Pulmonary artery endothelial cell (primary cell): ENCODE measurements around the gene NGFR. TPM values are rescaled to one million over a fixed set of nuclear protein-coding genes. Genes with fewer than 3 reads are reported as not detected.

Source experiments
- DNase-seq: peaks from one replicate; pipeline ENCODE4 v3.0.0-alpha.2; 2011; ENCODE audit warnings: low read depth, low spot score
- total RNA-seq: library from RNA; depleted of rRNA; stranded (reverse); fragments of >200 nt; gene quantifications from 2 replicates; pipeline ENCODE4 v1.2.3, GENCODE V29; 2014

Gene NGFR
- total RNA-seq, 1 donor from 2014 or later: 0.07 TPM

DNA sequence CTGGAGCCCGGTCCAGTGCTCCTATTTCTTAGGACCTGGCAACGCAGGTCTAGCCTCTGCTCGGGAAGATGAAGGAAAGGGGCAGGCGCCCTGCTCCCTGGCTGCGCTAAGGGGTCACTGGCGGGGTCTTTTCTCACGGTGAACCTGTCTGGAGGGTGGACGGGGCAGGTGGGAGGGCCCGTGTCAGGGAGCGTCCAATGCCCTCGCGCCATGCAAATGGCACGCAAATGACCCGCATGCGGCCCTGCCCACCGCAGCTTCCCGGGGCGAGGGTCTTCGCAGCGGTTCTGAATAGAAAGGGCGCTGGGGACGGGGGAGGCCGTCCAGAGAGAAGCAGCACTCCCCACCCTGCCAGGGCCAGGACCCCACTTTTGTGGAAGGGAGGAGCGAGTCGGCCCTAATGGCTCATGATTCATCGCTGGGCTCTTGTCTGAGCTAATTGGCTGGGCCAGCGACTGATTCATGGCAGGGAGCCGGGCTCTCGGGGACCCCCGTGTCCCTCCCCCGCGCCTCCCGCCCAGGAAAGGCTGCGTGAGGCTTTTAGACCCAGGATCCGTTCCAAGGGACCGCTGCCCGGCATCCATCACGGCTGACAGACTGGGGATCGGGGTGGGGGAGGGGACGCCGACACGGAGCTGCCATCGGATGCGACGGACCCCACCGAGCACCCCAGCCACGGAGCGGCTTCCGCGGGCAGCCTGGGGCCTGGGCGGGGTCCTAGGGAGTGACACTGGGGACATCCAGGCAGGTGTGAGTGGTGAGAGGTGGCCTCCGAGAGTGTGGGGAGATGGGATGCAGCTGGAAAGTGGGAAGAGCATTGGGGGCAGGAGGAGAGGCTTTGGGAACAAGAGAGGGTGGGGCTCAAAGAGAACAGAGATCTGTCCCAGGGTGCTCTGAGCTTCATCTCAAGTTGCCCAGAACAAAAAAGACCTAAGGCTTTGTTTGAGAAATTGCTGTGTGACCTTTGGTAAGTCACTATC lies 25.0 kb upstream of the NGFR start:
- DNase-seq: no peak

DNA sequence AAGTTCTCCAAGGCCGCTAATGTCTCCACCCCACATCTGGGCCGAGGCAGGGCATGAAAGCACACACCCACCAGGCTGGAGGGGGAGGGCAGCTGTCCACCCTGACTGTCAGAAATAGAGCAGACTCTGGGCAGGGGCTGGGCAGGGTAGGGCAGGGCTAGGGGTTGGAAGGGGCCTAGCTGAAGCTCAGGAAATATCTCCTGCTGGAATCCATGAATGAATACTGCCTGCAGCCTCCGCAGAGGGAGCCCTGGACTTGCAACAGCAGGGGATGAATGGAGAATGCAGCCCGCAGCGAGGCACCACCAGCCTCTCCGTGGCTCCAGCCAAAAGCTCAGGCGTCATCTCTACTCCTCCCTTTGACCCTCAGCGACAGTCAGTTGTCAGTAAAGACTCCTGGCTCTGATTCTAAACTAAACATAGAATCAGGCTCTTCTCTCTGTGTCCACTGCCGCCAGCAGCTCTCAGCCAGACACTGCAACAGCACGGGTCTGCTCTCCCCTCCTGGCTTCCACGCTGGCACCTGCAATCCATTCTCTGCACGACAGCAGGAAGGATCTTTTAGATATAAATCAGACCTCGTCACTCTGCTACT lies 23.9 kb upstream of the NGFR start:
- no peak for DNase-seq

DNA sequence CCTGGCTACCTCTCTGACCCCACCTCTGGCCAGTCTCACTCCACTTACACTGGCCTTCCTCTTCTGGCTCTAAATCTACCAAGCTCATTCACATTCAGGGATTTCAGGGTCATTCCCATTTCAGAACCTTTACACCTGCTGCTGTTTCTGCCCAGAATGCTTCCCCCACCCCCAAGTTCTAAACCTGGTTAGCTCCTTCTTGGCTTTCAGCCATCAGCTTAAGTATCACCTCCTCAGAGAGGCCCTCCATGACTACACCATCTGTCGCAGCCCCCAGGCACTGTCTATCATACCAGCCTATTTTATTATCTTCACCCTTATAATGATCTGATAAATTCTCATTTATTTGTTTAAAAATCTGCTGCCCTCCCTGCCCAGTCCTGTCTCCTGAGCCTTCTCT lies 23.3 kb upstream of the NGFR start:
- DNase-seq: no peak

DNA sequence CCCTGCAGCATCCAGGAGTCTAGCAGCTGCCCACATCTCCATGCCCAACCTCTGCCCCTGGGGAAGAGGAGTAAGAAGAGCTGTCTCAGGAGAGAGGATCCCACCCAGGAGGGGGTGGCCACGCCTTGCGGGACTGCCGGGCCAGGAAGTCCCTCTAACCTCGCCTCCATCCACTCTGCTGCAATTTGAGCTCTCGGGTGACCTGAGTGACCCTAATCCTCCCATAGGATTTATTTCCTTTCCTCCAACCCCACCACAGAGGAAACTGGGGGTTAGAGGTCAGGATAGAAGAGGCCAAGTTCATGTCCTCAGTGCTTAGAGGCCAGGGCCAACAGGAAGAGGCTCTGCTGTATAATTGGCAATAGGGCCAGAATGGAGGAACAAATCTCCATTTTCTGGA lies 22.6 kb upstream of the NGFR start:
- no peak for DNase-seq

DNA sequence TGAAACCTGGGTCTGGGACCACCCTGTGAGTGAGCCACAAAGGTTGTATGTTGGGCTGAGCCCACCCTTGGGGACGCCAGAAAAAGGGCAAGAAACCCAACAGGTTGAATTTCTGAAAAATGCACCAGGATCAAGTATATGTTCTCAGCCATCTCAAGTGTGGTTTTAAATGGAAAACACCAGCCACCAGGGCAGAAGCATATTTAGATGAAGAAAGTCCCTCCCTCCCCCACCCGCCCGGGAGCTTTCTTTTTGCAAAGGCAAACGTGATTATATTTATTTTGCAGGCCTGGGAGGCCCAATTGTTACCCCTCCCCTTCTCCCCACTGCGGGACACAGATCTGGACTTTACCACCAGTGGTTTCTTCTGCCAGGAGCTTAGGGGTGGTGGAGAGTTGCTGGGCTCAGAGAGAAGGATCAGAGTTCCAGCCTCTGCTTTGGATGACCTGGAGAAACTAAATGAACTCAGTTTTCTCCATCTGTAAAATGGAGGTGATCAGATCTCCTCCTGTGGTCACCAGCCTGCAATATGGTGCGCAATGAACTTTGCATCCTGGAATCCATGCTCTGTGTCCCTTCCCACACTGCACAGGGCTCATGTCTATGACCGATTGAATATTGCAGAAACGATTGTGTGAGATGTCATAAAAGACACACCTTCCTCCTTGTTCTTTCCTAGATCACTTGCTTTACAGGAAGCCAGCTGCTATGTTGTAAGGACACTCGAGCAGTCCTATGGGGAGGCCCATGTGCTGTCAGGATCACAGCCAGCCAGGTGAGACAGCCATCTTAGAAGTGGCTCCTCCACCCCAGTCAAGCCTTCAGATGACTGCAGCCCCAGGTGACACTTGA lies 21.0 kb upstream of the NGFR start:
- DNase-seq: no peak

DNA sequence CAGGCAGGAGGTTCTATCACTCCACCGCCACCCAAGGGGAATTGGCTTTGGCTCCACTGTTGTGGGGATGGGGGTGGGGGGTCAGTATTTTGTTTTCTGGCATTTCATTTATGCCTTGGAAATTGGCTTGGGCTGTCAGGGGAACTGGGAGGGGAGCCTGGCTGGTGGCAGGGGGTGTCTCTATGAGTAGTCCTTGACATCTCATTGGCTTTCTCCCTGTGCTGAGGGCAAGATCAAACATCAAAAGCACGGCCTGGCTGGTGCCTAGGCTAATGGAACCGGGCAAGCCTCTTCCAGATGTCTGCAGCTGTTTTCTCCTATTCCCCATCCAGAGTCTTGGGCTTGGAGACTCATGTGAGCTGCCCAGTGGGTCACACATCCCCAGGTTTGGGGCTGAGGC lies 17.4 kb upstream of the NGFR start:
- no peak for DNase-seq

DNA sequence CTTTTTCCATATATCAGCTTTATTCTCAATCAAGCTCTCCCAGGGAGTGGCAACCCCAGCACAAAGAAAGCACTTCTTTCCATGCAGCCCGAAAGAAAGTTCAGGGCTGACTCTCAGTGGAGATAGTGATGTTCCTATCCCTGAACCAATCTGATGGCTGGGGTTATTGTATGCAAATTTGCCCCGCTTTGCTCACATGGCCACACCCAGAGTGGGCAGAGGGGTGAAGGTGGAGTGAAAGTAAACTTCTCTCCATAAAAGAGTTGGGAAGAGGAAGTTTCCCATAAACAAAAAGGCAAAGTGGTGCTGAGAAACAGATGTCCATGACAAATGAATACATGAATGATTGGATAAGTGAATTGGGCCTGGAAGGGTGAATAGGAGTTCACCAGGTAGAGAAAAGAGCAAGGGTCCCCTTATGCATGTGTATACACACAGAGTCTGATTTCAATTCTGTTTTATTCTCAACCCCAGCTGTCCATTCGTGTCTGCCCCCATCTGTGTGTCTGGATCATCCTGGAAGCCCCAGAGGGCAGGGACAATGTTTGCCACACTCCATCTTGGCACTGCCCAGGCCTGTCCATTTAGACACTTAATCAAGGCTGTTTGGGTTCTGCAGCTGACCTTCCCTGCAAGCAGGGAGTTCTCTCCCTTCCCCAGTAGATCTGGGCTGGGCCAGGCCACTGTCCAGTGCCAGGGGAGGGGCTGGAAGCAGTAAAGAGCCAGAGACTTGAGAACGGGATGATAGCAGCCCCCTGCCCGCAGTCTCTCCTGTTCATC lies 14.1 kb upstream of the NGFR start:
- DNase-seq: no peak

DNA sequence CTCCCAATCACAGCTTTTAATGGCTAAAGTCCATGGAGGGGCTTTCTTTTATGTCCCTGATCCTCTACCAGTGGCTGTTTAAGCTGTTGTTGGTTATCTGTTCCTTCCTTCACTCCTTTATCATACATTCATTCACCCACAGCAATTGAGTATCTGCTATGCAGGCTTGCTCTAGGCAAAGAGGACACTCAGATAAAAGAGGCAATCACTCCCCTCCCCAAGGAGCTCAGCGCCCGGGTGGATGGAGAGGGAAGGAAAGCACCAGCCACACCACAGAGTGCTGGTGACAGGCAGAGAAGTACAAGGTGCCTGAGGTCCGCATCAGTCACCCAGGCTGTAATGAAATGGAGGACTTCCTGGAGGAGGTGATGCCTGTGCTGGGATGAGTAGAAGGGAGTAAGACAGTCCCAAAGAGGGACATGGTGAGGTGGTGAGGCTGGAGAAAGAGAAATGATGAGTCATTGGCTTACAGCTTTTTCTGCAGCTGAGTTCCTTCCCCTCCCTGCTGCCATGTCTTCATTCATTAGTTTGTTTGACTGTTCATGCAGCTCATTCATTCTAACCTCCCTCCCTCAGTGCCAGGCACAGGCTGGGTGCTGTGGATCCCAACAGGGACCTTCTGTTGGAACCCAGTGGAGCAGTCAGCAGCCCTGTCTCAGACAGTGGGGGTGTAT lies 12.8 kb upstream of the NGFR start:
- DNase-seq: no peak

DNA sequence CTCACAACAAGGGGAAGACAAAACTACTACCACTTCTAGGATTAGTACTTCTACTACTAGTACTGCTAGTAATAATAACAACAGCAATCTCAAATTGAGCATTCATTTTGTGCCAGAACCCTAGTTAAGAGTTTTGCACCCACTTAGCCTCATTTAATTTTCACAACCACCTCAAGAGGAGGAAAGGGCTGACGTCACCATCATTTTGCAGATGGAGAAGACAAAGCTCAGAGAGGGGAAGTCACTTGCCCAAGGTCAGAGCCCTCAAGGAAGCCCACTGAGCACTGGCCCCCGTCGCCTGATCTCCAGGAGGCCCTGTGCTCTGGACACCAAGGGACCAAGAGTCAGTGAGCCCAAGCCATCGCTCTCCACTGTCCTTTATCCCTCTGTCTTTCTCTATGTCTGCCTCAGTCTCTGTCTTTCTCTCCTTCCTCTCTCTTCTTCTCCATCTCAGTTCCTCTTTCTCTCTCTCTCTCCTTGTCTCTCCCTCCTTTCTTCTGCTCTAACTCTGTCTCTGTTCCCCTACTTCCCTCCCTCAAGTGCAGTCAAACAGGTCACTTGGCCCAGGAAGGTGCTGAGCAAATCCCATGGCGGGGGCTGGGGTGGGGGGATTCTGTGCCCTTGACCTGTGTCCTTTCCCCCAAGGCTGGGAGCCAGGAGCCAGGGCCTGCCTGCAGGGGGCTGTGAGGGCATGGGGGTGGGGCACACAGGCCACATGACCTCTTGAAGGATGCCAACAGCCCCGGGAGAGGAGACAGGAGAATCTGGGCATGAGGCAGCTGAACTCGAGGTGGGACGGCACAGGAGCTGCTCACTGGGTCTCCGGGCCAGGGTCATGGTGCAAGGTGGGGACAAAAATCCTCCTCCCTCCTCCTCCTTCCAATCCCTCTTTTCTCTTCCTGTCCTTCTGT lies 11.2 kb upstream of the NGFR start:
- no peak for DNase-seq

DNA sequence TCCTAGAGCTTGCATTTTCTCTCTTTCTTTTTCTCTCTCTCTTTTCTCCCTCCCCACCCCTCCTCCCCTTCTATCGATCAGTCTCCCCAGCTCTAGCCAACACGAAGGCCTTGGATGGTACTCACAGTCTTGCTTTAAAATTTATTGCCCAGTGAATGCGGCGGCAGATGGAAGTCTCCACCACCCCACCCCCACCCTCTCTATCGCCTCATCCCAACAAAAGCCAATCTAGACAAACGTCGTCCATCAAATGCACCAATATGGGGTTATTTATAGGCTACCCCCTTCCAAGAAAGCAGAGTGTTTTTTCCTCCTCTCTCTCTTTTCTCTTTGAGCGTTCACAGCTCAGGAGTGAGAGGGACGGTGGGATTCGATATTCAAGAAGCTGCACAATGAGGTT lies 10.5 kb upstream of the NGFR start:
- DNase-seq: no peak

DNA sequence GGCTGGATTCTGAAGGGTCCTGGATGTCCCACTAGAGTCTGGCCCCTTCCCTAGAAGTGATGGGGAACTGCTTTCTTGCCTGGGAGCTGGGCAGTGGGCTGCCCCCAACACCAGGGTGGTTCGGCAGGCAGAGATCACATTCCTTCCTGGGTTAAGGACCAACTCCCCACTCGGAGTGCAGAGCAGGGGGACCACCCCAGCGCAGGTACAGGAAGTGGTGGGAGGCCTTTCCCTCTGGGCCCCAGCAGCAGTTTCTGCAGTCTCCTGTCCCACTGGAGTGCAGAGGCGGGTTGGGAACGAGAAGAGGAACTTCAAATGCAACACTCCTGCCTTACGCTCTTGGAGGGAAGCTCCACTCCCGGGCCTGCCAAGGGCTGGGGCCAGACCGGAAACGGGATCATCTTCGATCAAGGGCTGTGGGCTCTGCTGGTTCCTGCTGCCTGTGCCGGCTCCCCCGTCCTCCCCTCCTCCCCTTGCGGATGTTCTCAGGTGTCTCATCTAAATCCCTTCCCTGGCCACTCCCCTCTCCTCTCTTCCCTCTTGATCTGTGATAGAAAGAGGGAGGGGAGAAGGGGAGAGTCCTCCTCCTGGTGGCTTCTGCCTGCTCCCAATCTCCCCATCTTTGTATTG lies 9.0 kb upstream of the NGFR start:
- no peak for DNase-seq

DNA sequence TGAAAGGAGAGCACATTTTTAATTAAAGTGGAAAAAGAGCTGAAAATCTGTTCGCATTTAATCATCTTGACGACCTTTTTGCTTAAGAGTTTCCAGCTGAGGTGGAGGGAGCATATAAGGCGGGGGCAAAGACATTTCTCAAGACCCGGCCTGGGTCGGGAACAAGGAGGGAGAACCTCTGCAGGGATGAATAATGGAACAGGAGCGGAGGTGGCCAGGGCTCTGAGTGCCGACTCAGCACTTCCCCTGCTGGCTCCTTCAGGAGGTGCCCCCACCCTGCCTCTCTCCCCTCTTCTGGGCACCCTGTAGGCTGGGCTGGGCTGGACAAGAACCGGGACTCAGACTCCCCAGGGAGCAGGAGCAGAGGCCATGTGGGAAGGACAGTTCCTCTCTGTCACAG lies 7.9 kb upstream of the NGFR start:
- DNase-seq: no peak

DNA sequence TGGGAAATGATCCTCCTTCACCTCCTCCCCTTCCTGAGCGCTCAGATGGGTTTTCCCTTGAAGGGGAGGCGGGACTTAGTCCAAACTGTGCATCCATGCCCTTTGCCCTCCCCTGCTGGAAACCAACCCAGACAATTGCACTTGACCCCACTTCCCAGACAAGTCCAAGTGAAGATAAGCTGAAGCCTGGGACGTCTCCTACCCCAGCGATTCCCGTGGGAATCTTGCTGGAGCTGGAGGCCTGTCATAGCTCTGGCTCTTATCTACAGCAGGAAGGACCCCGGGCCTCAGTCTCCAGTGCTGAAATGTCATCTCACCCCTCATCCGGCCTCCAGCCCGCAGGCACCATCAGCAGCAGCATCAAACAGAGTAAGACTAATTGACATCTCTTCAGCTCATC lies 6.5 kb upstream of the NGFR start:
- no peak for DNase-seq

DNA sequence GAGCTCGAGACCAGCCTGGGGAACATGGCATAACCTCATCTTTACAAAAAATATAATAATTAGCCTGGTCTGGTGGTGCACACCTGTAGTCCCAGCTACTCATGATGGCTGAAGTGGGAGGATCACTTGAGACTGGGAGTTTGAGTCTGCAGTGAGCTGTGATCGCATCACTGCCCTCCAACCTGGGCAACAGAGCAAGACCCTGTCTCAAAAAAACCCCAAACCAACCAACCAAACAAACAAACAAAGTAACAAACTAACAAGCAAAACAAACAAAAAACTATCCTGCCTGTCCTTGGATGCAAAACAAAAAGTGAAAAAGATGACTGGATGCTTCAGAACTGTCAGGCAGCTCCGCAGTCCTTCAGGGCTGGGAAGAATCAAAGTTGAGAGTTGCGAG lies 5.7 kb upstream of the NGFR start:
- DNase-seq: no peak

DNA sequence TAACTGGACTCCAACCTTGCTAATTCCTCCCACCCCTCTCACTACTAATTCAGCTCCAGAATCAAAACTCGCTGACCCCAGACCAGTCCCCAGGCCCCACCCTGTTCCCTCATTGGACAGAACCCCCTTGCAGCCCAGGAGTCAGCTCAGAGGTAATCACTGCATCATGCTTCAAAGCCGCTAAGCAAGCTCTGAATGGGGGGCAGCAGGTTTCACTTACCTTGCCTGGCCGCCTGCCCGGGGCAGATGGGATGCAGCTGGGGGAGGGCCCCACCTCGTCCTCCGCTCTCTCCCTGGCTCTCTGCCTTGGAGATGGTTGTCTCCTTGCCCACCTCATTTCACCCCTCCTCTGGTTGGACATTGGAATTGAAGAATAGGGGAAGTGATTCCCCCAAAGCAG lies 4.8 kb upstream of the NGFR start:
- DNase-seq: no peak

DNA sequence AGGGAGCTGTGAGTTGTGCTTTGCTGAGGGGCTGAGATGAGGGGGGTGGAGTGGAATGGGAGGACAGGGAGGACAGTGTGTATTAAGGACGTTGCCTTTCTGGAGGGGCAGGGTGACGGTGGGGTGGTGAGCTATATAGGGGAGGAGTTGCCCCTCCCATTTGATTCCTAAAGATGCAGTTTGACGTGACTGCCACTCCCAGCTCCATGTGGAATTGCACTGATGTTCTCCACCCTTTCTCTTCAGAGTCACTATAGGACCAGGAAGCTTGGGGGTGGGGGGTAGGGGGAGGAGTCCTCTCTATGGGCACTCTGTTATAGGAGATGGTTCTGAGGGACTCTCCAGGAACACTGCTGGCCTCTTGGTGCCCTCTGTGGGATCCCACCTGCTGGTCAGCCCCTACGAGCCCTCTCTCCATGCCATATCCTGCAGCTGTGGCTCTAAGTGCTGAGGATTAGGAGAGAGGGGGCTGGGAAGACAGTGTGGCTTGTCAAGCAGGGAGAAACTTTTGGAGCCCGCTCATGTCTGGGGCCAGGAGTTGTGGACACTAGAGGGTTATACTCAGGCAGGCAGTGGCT lies 3.8 kb upstream of the NGFR start:
- no peak for DNase-seq

DNA sequence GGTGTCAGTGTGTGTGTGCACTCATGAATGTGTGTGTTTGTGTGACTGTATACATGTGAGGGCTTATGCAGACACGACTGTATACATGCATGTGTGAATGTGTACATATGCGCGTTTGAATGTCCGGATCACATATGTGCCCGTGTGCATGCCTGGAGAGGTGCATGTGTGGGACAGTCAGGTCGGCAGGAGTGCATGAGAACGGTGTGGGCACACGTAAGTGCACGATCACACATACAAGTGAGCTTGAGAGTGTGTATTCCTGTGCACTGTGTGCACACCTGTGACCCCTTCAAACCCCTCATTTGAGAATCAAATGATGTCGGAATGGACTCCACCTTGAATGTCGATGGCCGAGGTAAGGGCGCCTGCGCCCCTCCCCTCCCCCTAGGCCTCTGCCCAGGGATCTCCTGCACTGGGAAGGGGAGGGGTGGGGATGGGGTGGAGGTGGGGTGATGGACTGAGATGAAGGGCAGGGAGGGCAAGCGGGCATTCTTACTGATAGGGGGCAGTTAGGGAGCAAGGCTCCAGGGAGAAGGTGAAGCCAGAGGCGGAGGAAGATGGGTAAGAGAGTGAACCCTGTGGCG lies 601 bp upstream of the NGFR start:
- no peak for DNase-seq

DNA sequence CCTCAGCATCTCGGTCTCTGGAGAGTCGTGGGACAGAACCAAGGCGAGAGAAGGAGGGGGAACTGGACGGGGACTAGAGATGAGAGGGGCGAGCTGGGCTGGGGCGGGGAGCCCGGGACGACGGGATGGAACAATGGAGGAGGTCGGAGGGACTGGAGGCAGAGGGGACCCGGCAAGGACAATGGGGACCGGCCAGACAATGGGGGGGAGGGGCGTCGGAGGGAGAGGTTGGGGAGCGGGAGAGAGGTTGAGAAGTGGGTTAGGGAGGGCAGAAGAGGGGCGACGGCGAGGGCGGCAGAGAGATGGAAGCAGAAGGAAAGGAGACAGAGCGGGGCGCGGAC lies 719 bp downstream of the NGFR start:
- no peak for DNase-seq
